ENCODE results near the gene SUCLA2.

SUCLA2 gene

GRCh38 chr13:48037346-48038173 lies 36.5 kb upstream of the SUCLA2 start, which contains the start of gene NUDT15:
Gene NUDT15 (plus strand): TSS chr13:48037726. CDS start chr13:48037747, 21 bp downstream.
- no peaks in the 10 kb centered on the region for H3K27me3 ChIP-seq (ENCODE audit: insufficient read depth, insufficient read length)
- peak within 1 kb of the TSS; percentile 71 for H3K4me3 ChIP-seq (ENCODE audit: insufficient read length, low read depth)
- H3K9ac ChIP-seq (ENCODE audit: insufficient read length, low read depth): peak within 1 kb of the TSS; percentile 90
- H3K9me3 ChIP-seq (ENCODE audit: insufficient read depth, low read length): peaks cover 14% of the 10 kb centered on the region; the same call in 1 of the 2 replicates
- peaks cover 30% of the 10 kb centered on the region for H3K36me3 ChIP-seq (ENCODE audit: insufficient read depth, insufficient read length, low read length)
- DNase-seq (ENCODE audit: low read depth, low spot score): peak; percentile 93
- no peaks in the 10 kb centered on the region for H3K4me1 ChIP-seq (ENCODE audit: insufficient read depth, insufficient read length)
- TF ChIP-seq SUZ12 (IDR thresholded peaks at IDR 0.05; ENCODE audit: extremely low read depth, insufficient read depth, insufficient read length): no peak
- no peak for TF ChIP-seq YY1 (IDR thresholded peaks at IDR 0.05; ENCODE audit: insufficient read depth, insufficient read length)
- no peak for TF ChIP-seq ZNF274 (IDR thresholded peaks at IDR 0.05; ENCODE audit: low read depth, low read length)

GRCh38 chr13:48029859-48030258 lies 28.8 kb upstream of the SUCLA2 start:
- H3K27me3 ChIP-seq (ENCODE audit: insufficient read depth, insufficient read length): no peaks in the 10 kb centered on the region
- H3K9me3 ChIP-seq (ENCODE audit: insufficient read depth, low read length): peaks cover 37% of the 10 kb centered on the region
- no peaks in the 10 kb centered on the region for H3K4me1 ChIP-seq (ENCODE audit: insufficient read depth, insufficient read length)
- H3K36me3 ChIP-seq (ENCODE audit: insufficient read depth, insufficient read length, low read length): peaks cover 3% of the 10 kb centered on the region
- H3K9ac ChIP-seq (ENCODE audit: insufficient read length, low read depth): no peak overlapping the region
- TF ChIP-seq SUZ12 (IDR thresholded peaks at IDR 0.05; ENCODE audit: extremely low read depth, insufficient read depth, insufficient read length) (no peak), YY1 (IDR thresholded peaks at IDR 0.05; ENCODE audit: insufficient read depth, insufficient read length) (no peak)
- no peak overlapping the region for H3K4me3 ChIP-seq (ENCODE audit: insufficient read length, low read depth)
- DNase-seq (ENCODE audit: low read depth, low spot score): no peak

GRCh38 chr13:48028066-48028465 lies 27.0 kb upstream of the SUCLA2 start:
- TF ChIP-seq ZNF274 (IDR thresholded peaks at IDR 0.05; ENCODE audit: low read depth, low read length): no peak
- no peak for TF ChIP-seq YY1 (IDR thresholded peaks at IDR 0.05; ENCODE audit: insufficient read depth, insufficient read length)
- no peak for TF ChIP-seq SUZ12 (IDR thresholded peaks at IDR 0.05; ENCODE audit: extremely low read depth, insufficient read depth, insufficient read length)
- no peak for DNase-seq (ENCODE audit: low read depth, low spot score)
- Histone ChIP-seq H3K27me3 (ENCODE audit: insufficient read depth, insufficient read length) (no peaks in the 10 kb centered on the region), H3K36me3 (ENCODE audit: insufficient read depth, insufficient read length, low read length) (peaks cover 3% of the 10 kb centered on the region), H3K9ac (ENCODE audit: insufficient read length, low read depth) (no peak overlapping the region), H3K4me1 (ENCODE audit: insufficient read depth, insufficient read length) (no peaks in the 10 kb centered on the region), H3K9me3 (ENCODE audit: insufficient read depth, low read length) (peaks cover 28% of the 10 kb centered on the region), H3K4me3 (ENCODE audit: insufficient read length, low read depth) (no peak overlapping the region)

- H3K9ac ChIP-seq (ENCODE audit: insufficient read length, low read depth): no peak overlapping the region
- no peaks in the 10 kb centered on the region for H3K4me1 ChIP-seq (ENCODE audit: insufficient read depth, insufficient read length)
- TF ChIP-seq ZNF274 (IDR thresholded peaks at IDR 0.05; ENCODE audit: low read depth, low read length) (no peak), YY1 (IDR thresholded peaks at IDR 0.05; ENCODE audit: insufficient read depth, insufficient read length) (no peak), SUZ12 (IDR thresholded peaks at IDR 0.05; ENCODE audit: extremely low read depth, insufficient read depth, insufficient read length) (no peak)
- no peak for DNase-seq (ENCODE audit: low read depth, low spot score)
- no peaks in the 10 kb centered on the region for H3K27me3 ChIP-seq (ENCODE audit: insufficient read depth, insufficient read length)
- no peak overlapping the region for H3K4me3 ChIP-seq (ENCODE audit: insufficient read length, low read depth)
- H3K9me3 ChIP-seq (ENCODE audit: insufficient read depth, low read length): no peaks in the 10 kb centered on the region
- no peaks in the 10 kb centered on the region for H3K36me3 ChIP-seq (ENCODE audit: insufficient read depth, insufficient read length, low read length)
These were observed 18.7 kb upstream of the SUCLA2 start for GRCh38 chr13:48019796-48020195.

- Histone ChIP-seq H3K4me1 (ENCODE audit: insufficient read depth, insufficient read length) (no peaks in the 10 kb centered on the region), H3K9me3 (ENCODE audit: insufficient read depth, low read length) (no peaks in the 10 kb centered on the region), H3K36me3 (ENCODE audit: insufficient read depth, insufficient read length, low read length) (no peaks in the 10 kb centered on the region), H3K4me3 (ENCODE audit: insufficient read length, low read depth) (no peak overlapping the region), H3K9ac (ENCODE audit: insufficient read length, low read depth) (no peak overlapping the region), H3K27me3 (ENCODE audit: insufficient read depth, insufficient read length) (no peaks in the 10 kb centered on the region)
- DNase-seq (ENCODE audit: low read depth, low spot score): no peak
- TF ChIP-seq YY1 (IDR thresholded peaks at IDR 0.05; ENCODE audit: insufficient read depth, insufficient read length) (no peak), ZNF274 (IDR thresholded peaks at IDR 0.05; ENCODE audit: low read depth, low read length) (no peak), SUZ12 (IDR thresholded peaks at IDR 0.05; ENCODE audit: extremely low read depth, insufficient read depth, insufficient read length) (no peak)
These were observed 17.6 kb upstream of the SUCLA2 start for GRCh38 chr13:48018637-48019036.

GRCh38 chr13:48014359-48014758 lies 13.3 kb upstream of the SUCLA2 start:
- DNase-seq (ENCODE audit: low read depth, low spot score): no peak
- Histone ChIP-seq H3K4me3 (ENCODE audit: insufficient read length, low read depth) (no peak overlapping the region), H3K36me3 (ENCODE audit: insufficient read depth, insufficient read length, low read length) (no peaks in the 10 kb centered on the region), H3K4me1 (ENCODE audit: insufficient read depth, insufficient read length) (no peaks in the 10 kb centered on the region), H3K27me3 (ENCODE audit: insufficient read depth, insufficient read length) (no peaks in the 10 kb centered on the region), H3K9ac (ENCODE audit: insufficient read length, low read depth) (no peak overlapping the region), H3K9me3 (ENCODE audit: insufficient read depth, low read length) (0 out of 2 replicates have a peak, but pooled peaks cover 10% of the 10 kb centered on the region)
- TF ChIP-seq SUZ12 (IDR thresholded peaks at IDR 0.05; ENCODE audit: extremely low read depth, insufficient read depth, insufficient read length) (no peak), ZNF274 (IDR thresholded peaks at IDR 0.05; ENCODE audit: low read depth, low read length) (no peak), YY1 (IDR thresholded peaks at IDR 0.05; ENCODE audit: insufficient read depth, insufficient read length) (no peak)

DNA sequence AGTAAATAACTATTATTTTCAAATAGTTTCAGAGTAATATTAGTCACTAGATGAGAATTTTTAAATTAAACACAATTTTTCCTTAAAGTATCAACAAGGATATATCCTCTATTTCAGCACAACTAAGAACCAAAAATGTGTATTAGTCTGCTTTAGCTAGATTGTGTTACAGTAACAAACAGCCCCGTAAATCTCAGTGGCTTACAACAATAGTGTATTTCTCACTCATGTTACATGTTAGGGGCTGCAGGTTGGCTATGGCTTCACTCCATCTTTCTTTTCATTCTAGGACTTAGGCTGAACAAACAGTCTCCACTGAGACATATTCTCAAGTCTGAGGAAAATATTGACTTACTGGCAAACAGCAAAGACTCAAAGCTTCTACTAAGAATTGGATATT lies 11.6 kb upstream of the SUCLA2 start:
- H3K9me3 ChIP-seq (ENCODE audit: insufficient read depth, low read length): 0 out of 2 replicates have a peak, but pooled peaks cover 10% of the 10 kb centered on the region
- TF ChIP-seq YY1 (IDR thresholded peaks at IDR 0.05; ENCODE audit: insufficient read depth, insufficient read length) (no peak), SUZ12 (IDR thresholded peaks at IDR 0.05; ENCODE audit: extremely low read depth, insufficient read depth, insufficient read length) (no peak), ZNF274 (IDR thresholded peaks at IDR 0.05; ENCODE audit: low read depth, low read length) (no peak)
- no peaks in the 10 kb centered on the region for H3K27me3 ChIP-seq (ENCODE audit: insufficient read depth, insufficient read length)
- no peaks in the 10 kb centered on the region for H3K36me3 ChIP-seq (ENCODE audit: insufficient read depth, insufficient read length, low read length)
- H3K4me1 ChIP-seq (ENCODE audit: insufficient read depth, insufficient read length): no peaks in the 10 kb centered on the region
- DNase-seq (ENCODE audit: low read depth, low spot score): no peak
- no peak overlapping the region for H3K9ac ChIP-seq (ENCODE audit: insufficient read length, low read depth)
- no peak overlapping the region for H3K4me3 ChIP-seq (ENCODE audit: insufficient read length, low read depth)
